Measurements from ENCODE around the gene OPN5.

Gene OPN5

GRCh38 chr6:47844881-47845280, 63.0 kb downstream of the OPN5 start:
- DNase-seq (ENCODE audit: low read depth), result no peak
- no peak overlapping the region for H3K4me3 ChIP-seq (ENCODE audit: low read depth, low read length)
- in situ Hi-C loops (cut with HindIII; ENCODE audit: low sequenced_read_pairs), result loop anchor here (5.0 kb wide), 1 partner anchor 42 kb away; no protein-coding TSS in a partner anchor
- no peak for TF ChIP-seq CTCF (IDR thresholded peaks at IDR 0.05; ENCODE audit: low read depth, low read length, missing control alignments)

- DNase-seq (ENCODE audit: low read depth), result no peak
- no peak for TF ChIP-seq CTCF (IDR thresholded peaks at IDR 0.05; ENCODE audit: low read depth, low read length, missing control alignments)
- in situ Hi-C loops (cut with HindIII; ENCODE audit: low sequenced_read_pairs), result no loop called here
- no peak overlapping the region for H3K4me3 ChIP-seq (ENCODE audit: low read depth, low read length)
Observed at GRCh38 chr6:47846752-47847151, 64.9 kb downstream of the OPN5 start.

GRCh38 chr6:47851091-47851490, 69.3 kb downstream of the OPN5 start:
- in situ Hi-C loops (cut with HindIII; ENCODE audit: low sequenced_read_pairs), result no loop called here
- no peak for TF ChIP-seq CTCF (IDR thresholded peaks at IDR 0.05; ENCODE audit: low read depth, low read length, missing control alignments)
- DNase-seq (ENCODE audit: low read depth), result no peak
- H3K4me3 ChIP-seq (ENCODE audit: low read depth, low read length), result no peak overlapping the region

- in situ Hi-C loops (cut with HindIII; ENCODE audit: low sequenced_read_pairs), result no loop called here
- H3K4me3 ChIP-seq (ENCODE audit: low read depth, low read length), result no peak overlapping the region
- DNase-seq (ENCODE audit: low read depth), result no peak
- no peak for TF ChIP-seq CTCF (IDR thresholded peaks at IDR 0.05; ENCODE audit: low read depth, low read length, missing control alignments)
Observed at GRCh38 chr6:47852727-47853126, 70.9 kb downstream of the OPN5 start.

GRCh38 chr6:47853766-47854165, 71.9 kb downstream of the OPN5 start:
- TF ChIP-seq CTCF (IDR thresholded peaks at IDR 0.05; ENCODE audit: low read depth, low read length, missing control alignments), result no peak
- H3K4me3 ChIP-seq (ENCODE audit: low read depth, low read length), result no peak overlapping the region
- in situ Hi-C loops (cut with HindIII; ENCODE audit: low sequenced_read_pairs), result no loop called here
- no peak for DNase-seq (ENCODE audit: low read depth)

DNA sequence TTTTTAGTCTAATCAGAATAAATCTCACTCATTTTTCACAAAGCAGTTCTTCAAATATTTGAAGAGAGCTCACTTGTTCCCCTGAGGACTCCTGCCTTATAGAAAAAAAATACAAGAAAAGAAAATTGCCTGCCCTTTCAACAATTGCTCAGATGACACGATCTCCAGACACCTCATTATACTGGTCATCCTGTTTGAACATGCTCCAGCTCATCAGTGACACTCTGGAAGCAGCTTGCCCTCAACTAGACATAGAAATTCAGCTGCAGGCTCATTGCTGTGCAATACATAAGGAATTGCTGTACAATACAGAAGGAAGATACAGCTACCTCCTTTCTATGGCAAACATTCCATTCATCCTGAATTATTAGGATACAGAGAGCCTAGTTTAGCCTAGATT, 73.1 kb downstream of the OPN5 start:
- no peak for TF ChIP-seq CTCF (IDR thresholded peaks at IDR 0.05; ENCODE audit: low read depth, low read length, missing control alignments)
- no peak for DNase-seq (ENCODE audit: low read depth)
- no peak overlapping the region for H3K4me3 ChIP-seq (ENCODE audit: low read depth, low read length)
- in situ Hi-C loops (cut with HindIII; ENCODE audit: low sequenced_read_pairs), result no loop called here

DNA sequence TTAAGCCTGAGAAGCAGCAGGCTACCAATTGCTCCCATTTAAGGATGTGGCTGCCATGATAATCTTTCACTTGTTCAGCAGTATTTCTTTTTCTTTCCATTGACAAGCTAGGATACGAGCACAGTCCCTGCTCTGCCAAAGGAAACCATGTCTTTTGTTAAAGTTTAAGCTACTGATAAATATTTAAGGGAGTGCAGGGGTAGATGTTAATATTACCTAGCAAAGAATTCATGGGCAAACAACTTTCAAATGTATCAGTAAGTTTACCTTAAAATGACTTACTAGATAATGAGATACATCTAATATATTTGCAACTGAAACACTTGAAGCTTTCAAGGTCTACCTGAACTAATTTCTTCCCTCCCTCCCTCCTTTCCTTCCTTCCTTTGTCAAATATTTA, 77.3 kb downstream of the OPN5 start:
- in situ Hi-C loops (cut with HindIII; ENCODE audit: low sequenced_read_pairs), result no loop called here
- no peak overlapping the region for H3K4me3 ChIP-seq (ENCODE audit: low read depth, low read length)
- no peak for TF ChIP-seq CTCF (IDR thresholded peaks at IDR 0.05; ENCODE audit: low read depth, low read length, missing control alignments)
- no peak for DNase-seq (ENCODE audit: low read depth)

Data from astrocyte of the cerebellum (primary cell).